Erythroblast (primary cell): ENCODE data around the gene AFG3L2.

Experiments
- GATA1 ChIP-seq: IDR thresholded peaks from 2 replicates; pipeline ENCODE4 v1.6.1; 2011; ENCODE audit warnings: low read depth, mild to moderate bottlenecking, control low read depth, low read length, moderate library complexity
- POLR2A ChIP-seq: IDR thresholded peaks from 2 replicates; pipeline ENCODE4 v1.6.1; 2011; ENCODE audit warnings: mild to moderate bottlenecking, low read length

GRCh38 chr18:12416098-12416729, 39.2 kb upstream of the AFG3L2 start:
- TF ChIP-seq POLR2A (no peak), GATA1 (no peak)
